ENCODE data around the gene PCID2.

Gene PCID2

DNA sequence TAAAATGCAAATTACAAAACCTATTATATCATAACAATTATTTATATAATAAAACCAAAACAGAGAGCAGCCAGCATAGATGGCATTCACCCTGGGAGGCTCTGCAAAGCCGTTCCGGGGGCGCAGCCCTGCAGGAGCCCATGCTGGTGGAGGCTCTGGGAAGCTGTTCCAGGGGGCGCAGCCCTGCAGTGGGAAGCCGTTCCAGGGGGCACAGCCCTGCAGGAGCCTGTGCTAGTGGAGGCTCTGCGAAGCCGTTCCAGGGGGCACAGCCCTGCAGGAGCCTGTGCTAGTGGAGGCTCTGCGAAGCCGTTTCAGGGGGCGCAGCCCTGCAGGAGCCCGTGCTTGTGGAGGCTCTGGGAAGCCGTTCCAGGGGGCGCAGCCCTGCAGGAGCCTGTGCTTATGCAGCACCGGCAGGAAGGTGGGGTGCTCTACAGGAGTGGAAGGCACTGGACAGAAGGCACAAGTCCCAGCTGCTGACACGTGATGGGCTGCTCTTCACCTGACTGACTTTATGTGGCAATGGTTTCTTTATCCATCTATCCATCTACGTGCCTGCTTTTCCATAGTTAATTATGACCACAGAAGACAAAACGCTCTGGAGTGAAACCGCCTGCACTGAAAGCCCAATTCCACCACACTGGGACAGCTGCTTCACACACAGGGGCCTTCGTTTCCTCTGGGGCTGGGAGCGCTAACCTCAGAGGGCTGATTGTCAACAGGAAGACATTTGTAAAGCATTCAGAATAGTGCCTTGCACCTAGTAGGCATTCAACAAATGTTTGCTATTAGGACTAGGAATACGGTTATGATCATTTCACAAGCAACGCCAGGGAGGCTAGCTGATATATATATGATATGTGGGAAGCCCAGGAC is 23.7 kb downstream of the PCID2 start:
- H3K36me3 ChIP-seq (ENCODE audit: low read length): peaks cover 14% of the 10 kb centered on the region
- no peaks in the 10 kb centered on the region for H3K27me3 ChIP-seq (ENCODE audit: low read length)
- H3F3A ChIP-seq (ENCODE audit: insufficient read depth): no peaks in the 10 kb centered on the region
- H3K4me2 ChIP-seq (ENCODE audit: low read depth, low read length, poor library complexity, severe bottlenecking): no peak overlapping the region
- peaks cover 4% of the 10 kb centered on the region; the same call in 1 of the 2 replicates for H4K20me1 ChIP-seq (ENCODE audit: low read depth, low read length)
- no peak overlapping the region for H2AFZ ChIP-seq (ENCODE audit: low read depth, low read length, severe bottlenecking)
- no peaks in the 10 kb centered on the region; the same call in 1 of the 2 replicates for H3K79me2 ChIP-seq (ENCODE audit: insufficient read depth, low read length)
- no peak overlapping the region for H3K4me3 ChIP-seq (ENCODE audit: insufficient read depth, low read length, poor library complexity, severe bottlenecking)
- H3K9me2 ChIP-seq (replicated peaks; ENCODE audit: insufficient read depth, low read length): no peaks in the 10 kb centered on the region
- TF ChIP-seq, protein P1, sequence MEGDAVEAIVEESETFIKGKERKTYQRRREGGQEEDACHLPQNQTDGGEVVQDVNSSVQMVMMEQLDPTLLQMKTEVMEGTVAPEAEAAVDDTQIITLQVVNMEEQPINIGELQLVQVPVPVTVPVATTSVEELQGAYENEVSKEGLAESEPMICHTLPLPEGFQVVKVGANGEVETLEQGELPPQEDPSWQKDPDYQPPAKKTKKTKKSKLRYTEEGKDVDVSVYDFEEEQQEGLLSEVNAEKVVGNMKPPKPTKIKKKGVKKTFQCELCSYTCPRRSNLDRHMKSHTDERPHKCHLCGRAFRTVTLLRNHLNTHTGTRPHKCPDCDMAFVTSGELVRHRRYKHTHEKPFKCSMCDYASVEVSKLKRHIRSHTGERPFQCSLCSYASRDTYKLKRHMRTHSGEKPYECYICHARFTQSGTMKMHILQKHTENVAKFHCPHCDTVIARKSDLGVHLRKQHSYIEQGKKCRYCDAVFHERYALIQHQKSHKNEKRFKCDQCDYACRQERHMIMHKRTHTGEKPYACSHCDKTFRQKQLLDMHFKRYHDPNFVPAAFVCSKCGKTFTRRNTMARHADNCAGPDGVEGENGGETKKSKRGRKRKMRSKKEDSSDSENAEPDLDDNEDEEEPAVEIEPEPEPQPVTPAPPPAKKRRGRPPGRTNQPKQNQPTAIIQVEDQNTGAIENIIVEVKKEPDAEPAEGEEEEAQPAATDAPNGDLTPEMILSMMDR (IDR thresholded peaks at IDR 0.05; ENCODE audit: insufficient read depth, low read length, poor library complexity, severe bottlenecking): no peak
- no peak for TF ChIP-seq EZH2phosphoT487 (conservative IDR thresholded peaks at IDR 0.05; ENCODE audit: low read length)
- no peaks in the 10 kb centered on the region for H3K9me3 ChIP-seq (ENCODE audit: insufficient read depth, low read length)
- H3K27ac ChIP-seq (ENCODE audit: low read depth, low read length): no peak overlapping the region
- no peak overlapping the region for H3K9ac ChIP-seq (ENCODE audit: low read length)

DNA sequence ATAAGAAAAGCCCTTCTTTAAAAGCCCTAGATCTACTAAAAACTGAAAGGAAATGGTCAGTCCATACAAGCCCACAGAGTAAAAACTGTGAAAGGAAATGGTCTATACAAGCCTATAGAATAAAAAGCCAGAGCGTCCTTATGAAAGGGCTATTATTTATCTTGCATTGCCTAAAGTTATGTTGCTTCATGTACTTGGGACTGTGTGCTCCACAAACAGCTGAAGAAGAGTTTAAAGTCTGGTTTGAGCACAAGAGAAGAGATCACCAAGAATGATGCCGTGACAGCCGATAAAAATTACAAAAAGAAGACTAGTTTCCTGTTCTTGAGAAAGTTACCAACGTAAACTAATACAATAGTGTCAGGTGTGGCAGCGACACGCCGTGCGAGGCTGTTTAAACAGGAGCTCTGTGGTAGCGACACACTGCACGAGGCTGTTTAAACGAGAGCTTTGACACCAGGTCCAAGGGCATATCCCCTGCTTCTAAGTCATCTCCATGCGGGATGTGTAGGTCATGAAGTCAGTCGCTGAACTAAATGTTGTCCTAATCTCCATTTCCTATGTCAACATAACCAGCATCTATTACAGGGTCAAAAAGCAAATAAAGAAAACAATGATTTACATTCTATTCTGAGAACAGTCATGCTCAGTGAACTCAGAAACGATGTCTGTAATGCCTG is 24.9 kb downstream of the PCID2 start:
- peaks cover 17% of the 10 kb centered on the region for H3K36me3 ChIP-seq (ENCODE audit: low read length)

DNA sequence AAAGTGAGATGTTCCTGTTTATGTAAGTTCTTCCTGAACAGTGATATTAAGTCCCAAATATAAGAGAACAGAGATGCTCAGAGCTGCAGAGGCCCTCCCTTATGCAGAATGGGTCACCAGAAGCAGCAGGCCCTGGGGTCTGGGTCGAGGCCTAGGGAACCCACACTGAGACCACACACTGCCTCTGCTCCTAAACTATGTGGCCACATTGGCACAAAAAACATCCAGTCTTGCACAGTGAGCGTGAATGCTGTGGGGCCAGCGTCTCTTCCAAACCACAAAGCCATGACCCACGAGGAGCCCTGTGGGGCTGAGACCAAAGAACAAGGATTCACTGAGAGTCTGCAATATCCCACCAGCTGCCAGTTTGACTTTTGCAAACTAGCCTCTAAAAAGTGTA is 26.4 kb downstream of the PCID2 start:
- Histone ChIP-seq H3K9me3 (ENCODE audit: insufficient read depth, low read length) (no peaks in the 10 kb centered on the region), H3K27me3 (ENCODE audit: low read length) (no peaks in the 10 kb centered on the region), H3K4me3 (ENCODE audit: insufficient read depth, low read length, poor library complexity, severe bottlenecking) (no peak overlapping the region), H3K9ac (ENCODE audit: low read length) (no peak overlapping the region), H3K79me2 (ENCODE audit: insufficient read depth, low read length) (no peaks in the 10 kb centered on the region; the same call in 1 of the 2 replicates), H2AFZ (ENCODE audit: low read depth, low read length, severe bottlenecking) (no peak overlapping the region), H3K4me2 (ENCODE audit: low read depth, low read length, poor library complexity, severe bottlenecking) (no peak overlapping the region), H4K20me1 (ENCODE audit: low read depth, low read length) (peaks cover 4% of the 10 kb centered on the region; the same call in 1 of the 2 replicates), H3K9me2 (replicated peaks; ENCODE audit: insufficient read depth, low read length) (no peaks in the 10 kb centered on the region), H3K27ac (ENCODE audit: low read depth, low read length) (no peak overlapping the region), H3K36me3 (ENCODE audit: low read length) (peaks cover 13% of the 10 kb centered on the region), H3F3A (ENCODE audit: insufficient read depth) (no peaks in the 10 kb centered on the region)
- TF ChIP-seq, protein P1 (IDR thresholded peaks at IDR 0.05; ENCODE audit: insufficient read depth, low read length, poor library complexity, severe bottlenecking): no peak
- no peak for TF ChIP-seq EZH2phosphoT487 (conservative IDR thresholded peaks at IDR 0.05; ENCODE audit: low read length)

More for the DNA sequence above, 24.9 kb downstream of the PCID2 start:
- Histone ChIP-seq H2AFZ (ENCODE audit: low read depth, low read length, severe bottlenecking) (no peak overlapping the region), H3K79me2 (ENCODE audit: insufficient read depth, low read length) (no peaks in the 10 kb centered on the region; the same call in 1 of the 2 replicates), H3K4me3 (ENCODE audit: insufficient read depth, low read length, poor library complexity, severe bottlenecking) (no peak overlapping the region), H3K27ac (ENCODE audit: low read depth, low read length) (no peak overlapping the region), H3K4me2 (ENCODE audit: low read depth, low read length, poor library complexity, severe bottlenecking) (no peak overlapping the region), H3F3A (ENCODE audit: insufficient read depth) (no peaks in the 10 kb centered on the region), H3K27me3 (ENCODE audit: low read length) (no peaks in the 10 kb centered on the region), H3K9ac (ENCODE audit: low read length) (no peak overlapping the region), H4K20me1 (ENCODE audit: low read depth, low read length) (peaks cover 4% of the 10 kb centered on the region; the same call in 1 of the 2 replicates), H3K9me3 (ENCODE audit: insufficient read depth, low read length) (no peaks in the 10 kb centered on the region), H3K9me2 (replicated peaks; ENCODE audit: insufficient read depth, low read length) (no peaks in the 10 kb centered on the region)
- TF ChIP-seq EZH2phosphoT487 (conservative IDR thresholded peaks at IDR 0.05; ENCODE audit: low read length): no peak
- TF ChIP-seq, protein P1 (IDR thresholded peaks at IDR 0.05; ENCODE audit: insufficient read depth, low read length, poor library complexity, severe bottlenecking): no peak
